ENCODE data around the gene UBR3. TPM values are rescaled to one million over a fixed set of nuclear protein-coding genes. Genes with fewer than 3 reads are reported as not detected.

Gene UBR3
- total RNA-seq, 1 experiment from 2014 or later: 16.4 TPM

DNA sequence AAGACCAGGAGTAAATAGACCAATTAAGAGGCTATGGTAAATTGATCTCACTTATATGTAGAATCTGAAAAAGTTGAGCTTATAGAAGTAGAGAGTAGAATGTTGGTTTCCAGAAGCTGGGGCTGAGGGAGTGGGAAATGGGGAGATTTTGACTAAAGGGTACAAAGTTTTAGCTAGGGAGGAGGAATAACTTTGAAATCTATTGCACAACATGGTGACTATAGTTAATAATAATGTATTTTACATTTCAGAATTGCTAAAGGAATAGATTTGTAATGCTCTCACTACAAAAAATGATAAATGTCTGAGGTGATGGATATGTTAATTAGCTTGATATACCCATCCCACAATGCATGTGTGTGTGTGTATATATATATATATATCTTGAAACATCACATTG lies 82.1 kb downstream of the UBR3 start:
- DNase-seq (ENCODE audit: low spot score): no peak
- H3K36me3 Mint-ChIP-seq: no peaks in the 10 kb centered on the region
- TF ChIP-seq RORB (CRISPR knock-in tag; IDR thresholded peaks at IDR 0.05): no peak
- no peak for TF ChIP-seq JAZF1 (CRISPR knock-in tag; IDR thresholded peaks at IDR 0.05)
- TF ChIP-seq, protein P1, sequence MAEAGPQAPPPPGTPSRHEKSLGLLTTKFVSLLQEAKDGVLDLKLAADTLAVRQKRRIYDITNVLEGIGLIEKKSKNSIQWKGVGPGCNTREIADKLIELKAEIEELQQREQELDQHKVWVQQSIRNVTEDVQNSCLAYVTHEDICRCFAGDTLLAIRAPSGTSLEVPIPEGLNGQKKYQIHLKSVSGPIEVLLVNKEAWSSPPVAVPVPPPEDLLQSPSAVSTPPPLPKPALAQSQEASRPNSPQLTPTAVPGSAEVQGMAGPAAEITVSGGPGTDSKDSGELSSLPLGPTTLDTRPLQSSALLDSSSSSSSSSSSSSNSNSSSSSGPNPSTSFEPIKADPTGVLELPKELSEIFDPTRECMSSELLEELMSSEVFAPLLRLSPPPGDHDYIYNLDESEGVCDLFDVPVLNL (CRISPR knock-in tag; IDR thresholded peaks at IDR 0.05; ENCODE audit: borderline replicate concordance, low read depth): no peak
- TF ChIP-seq GTF2I (CRISPR knock-in tag; conservative IDR thresholded peaks at IDR 0.05): no peak
- no peak for TF ChIP-seq ZBTB21 (CRISPR knock-in tag; IDR thresholded peaks at IDR 0.05; ENCODE audit: borderline replicate concordance)
- TF ChIP-seq, protein P2, sequence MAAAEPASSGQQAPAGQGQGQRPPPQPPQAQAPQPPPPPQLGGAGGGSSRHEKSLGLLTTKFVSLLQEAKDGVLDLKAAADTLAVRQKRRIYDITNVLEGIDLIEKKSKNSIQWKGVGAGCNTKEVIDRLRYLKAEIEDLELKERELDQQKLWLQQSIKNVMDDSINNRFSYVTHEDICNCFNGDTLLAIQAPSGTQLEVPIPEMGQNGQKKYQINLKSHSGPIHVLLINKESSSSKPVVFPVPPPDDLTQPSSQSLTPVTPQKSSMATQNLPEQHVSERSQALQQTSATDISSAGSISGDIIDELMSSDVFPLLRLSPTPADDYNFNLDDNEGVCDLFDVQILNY (CRISPR knock-in tag; IDR thresholded peaks at IDR 0.05): no peak
- no peak for TF ChIP-seq IRF2 (CRISPR knock-in tag; IDR thresholded peaks at IDR 0.05; ENCODE audit: borderline replicate concordance, low read depth)
- no peak for TF ChIP-seq FOXK1 (CRISPR knock-in tag; IDR thresholded peaks at IDR 0.05)
- TF ChIP-seq, protein P3, sequence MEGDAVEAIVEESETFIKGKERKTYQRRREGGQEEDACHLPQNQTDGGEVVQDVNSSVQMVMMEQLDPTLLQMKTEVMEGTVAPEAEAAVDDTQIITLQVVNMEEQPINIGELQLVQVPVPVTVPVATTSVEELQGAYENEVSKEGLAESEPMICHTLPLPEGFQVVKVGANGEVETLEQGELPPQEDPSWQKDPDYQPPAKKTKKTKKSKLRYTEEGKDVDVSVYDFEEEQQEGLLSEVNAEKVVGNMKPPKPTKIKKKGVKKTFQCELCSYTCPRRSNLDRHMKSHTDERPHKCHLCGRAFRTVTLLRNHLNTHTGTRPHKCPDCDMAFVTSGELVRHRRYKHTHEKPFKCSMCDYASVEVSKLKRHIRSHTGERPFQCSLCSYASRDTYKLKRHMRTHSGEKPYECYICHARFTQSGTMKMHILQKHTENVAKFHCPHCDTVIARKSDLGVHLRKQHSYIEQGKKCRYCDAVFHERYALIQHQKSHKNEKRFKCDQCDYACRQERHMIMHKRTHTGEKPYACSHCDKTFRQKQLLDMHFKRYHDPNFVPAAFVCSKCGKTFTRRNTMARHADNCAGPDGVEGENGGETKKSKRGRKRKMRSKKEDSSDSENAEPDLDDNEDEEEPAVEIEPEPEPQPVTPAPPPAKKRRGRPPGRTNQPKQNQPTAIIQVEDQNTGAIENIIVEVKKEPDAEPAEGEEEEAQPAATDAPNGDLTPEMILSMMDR (IDR thresholded peaks at IDR 0.05): no peak
- TF ChIP-seq, protein P4, sequence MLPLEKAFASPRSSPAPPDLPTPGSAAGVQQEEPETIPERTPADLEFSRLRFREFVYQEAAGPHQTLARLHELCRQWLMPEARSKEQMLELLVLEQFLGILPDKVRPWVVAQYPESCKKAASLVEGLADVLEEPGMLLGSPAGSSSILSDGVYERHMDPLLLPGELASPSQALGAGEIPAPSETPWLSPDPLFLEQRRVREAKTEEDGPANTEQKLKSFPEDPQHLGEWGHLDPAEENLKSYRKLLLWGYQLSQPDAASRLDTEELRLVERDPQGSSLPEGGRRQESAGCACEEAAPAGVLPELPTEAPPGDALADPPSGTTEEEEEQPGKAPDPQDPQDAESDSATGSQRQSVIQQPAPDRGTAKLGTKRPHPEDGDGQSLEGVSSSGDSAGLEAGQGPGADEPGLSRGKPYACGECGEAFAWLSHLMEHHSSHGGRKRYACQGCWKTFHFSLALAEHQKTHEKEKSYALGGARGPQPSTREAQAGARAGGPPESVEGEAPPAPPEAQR (CRISPR knock-in tag; IDR thresholded peaks at IDR 0.05): no peak
- TF ChIP-seq NFATC4 (CRISPR knock-in tag; IDR thresholded peaks at IDR 0.05): no peak
- no peak for TF ChIP-seq MXD4 (CRISPR knock-in tag; IDR thresholded peaks at IDR 0.05; ENCODE audit: borderline replicate concordance)
- TF ChIP-seq, protein P5, sequence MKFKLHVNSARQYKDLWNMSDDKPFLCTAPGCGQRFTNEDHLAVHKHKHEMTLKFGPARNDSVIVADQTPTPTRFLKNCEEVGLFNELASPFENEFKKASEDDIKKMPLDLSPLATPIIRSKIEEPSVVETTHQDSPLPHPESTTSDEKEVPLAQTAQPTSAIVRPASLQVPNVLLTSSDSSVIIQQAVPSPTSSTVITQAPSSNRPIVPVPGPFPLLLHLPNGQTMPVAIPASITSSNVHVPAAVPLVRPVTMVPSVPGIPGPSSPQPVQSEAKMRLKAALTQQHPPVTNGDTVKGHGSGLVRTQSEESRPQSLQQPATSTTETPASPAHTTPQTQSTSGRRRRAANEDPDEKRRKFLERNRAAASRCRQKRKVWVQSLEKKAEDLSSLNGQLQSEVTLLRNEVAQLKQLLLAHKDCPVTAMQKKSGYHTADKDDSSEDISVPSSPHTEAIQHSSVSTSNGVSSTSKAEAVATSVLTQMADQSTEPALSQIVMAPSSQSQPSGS (CRISPR knock-in tag; IDR thresholded peaks at IDR 0.05; ENCODE audit: borderline replicate concordance, low read depth): no peak
- TF ChIP-seq, protein P6, sequence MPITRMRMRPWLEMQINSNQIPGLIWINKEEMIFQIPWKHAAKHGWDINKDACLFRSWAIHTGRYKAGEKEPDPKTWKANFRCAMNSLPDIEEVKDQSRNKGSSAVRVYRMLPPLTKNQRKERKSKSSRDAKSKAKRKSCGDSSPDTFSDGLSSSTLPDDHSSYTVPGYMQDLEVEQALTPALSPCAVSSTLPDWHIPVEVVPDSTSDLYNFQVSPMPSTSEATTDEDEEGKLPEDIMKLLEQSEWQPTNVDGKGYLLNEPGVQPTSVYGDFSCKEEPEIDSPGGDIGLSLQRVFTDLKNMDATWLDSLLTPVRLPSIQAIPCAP (CRISPR knock-in tag; IDR thresholded peaks at IDR 0.05): no peak
- TF ChIP-seq ZNF232 (CRISPR knock-in tag; IDR thresholded peaks at IDR 0.05): no peak
- no peak overlapping the region for H3K27ac Mint-ChIP-seq
- POLR2A ChIA-PET: no interaction called here
- no peaks in the 10 kb centered on the region for H3K27me3 Mint-ChIP-seq (ENCODE audit: low read depth)
- CTCF ChIA-PET: interaction anchor here (0.5 kb wide), 1 partner anchor 457 kb away, joined by 5 read pairs; no protein-coding TSS in a partner anchor
- no peak for ATAC-seq
- H3K4me1 Mint-ChIP-seq: no peaks in the 10 kb centered on the region
- no peak overlapping the region for H3K4me3 Mint-ChIP-seq
- no peaks in the 10 kb centered on the region for H3K9me3 Mint-ChIP-seq

DNA sequence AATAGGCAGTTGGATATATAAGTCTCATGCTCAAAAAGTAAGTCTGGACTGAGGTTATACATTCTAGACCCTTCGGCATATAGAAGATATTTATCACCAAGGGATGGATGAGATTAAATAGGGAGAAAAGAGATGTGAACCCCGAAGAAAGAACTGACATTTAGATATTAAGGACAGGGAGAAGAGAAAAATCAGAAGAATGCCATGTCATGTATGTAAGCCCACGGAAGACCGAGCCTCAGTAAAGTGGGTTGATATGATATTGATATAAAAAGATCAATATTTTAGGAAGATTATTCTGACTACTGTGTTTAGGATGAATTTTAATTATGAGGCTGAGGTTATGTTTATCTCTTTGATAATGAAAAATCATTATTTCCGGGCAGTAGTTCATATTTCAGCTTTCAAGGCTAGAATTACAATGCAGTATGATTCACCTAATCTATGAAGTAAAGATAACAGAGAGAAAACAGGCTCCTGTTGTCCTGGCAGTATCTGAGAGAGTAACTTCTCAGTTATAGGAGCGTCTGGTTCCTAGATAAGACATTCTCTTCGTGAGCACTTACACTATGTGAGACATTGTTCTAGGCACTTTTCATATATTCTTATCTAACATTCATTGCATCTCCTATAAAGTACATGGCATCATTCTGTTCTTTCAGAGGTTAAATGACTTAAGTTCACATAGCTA lies 83.0 kb downstream of the UBR3 start:
- no peaks in the 10 kb centered on the region for H3K36me3 Mint-ChIP-seq
- no peak for ATAC-seq
- no peaks in the 10 kb centered on the region for H3K4me1 Mint-ChIP-seq
- no peaks in the 10 kb centered on the region for H3K27me3 Mint-ChIP-seq (ENCODE audit: low read depth)
- H3K27ac Mint-ChIP-seq: no peak overlapping the region
- no peaks in the 10 kb centered on the region for H3K9me3 Mint-ChIP-seq
- H3K4me3 Mint-ChIP-seq: no peak overlapping the region
- no peak for DNase-seq (ENCODE audit: low spot score)
- TF ChIP-seq ZNF138 (CRISPR knock-in tag; conservative IDR thresholded peaks at IDR 0.05) (no peak), MXD4 (CRISPR knock-in tag; IDR thresholded peaks at IDR 0.05; ENCODE audit: borderline replicate concordance) (no peak), NFYB (CRISPR knock-in tag; conservative IDR thresholded peaks at IDR 0.05; ENCODE audit: low read depth) (no peak), ZNF317 (CRISPR knock-in tag; IDR thresholded peaks at IDR 0.05; ENCODE audit: borderline replicate concordance, low read depth) (no peak), SMAD3 (CRISPR knock-in tag; IDR thresholded peaks at IDR 0.05; ENCODE audit: borderline replicate concordance) (no peak)
- TF ChIP-seq, protein P7, sequence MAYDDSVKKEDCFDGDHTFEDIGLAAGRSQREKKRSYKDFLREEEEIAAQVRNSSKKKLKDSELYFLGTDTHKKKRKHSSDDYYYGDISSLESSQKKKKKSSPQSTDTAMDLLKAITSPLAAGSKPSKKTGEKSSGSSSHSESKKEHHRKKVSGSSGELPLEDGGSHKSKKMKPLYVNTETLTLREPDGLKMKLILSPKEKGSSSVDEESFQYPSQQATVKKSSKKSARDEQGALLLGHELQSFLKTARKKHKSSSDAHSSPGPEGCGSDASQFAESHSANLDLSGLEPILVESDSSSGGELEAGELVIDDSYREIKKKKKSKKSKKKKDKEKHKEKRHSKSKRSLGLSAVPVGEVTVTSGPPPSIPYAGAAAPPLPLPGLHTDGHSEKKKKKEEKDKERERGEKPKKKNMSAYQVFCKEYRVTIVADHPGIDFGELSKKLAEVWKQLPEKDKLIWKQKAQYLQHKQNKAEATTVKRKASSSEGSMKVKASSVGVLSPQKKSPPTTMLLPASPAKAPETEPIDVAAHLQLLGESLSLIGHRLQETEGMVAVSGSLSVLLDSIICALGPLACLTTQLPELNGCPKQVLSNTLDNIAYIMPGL (CRISPR knock-in tag; IDR thresholded peaks at IDR 0.05): no peak
- TF ChIP-seq, protein P8, sequence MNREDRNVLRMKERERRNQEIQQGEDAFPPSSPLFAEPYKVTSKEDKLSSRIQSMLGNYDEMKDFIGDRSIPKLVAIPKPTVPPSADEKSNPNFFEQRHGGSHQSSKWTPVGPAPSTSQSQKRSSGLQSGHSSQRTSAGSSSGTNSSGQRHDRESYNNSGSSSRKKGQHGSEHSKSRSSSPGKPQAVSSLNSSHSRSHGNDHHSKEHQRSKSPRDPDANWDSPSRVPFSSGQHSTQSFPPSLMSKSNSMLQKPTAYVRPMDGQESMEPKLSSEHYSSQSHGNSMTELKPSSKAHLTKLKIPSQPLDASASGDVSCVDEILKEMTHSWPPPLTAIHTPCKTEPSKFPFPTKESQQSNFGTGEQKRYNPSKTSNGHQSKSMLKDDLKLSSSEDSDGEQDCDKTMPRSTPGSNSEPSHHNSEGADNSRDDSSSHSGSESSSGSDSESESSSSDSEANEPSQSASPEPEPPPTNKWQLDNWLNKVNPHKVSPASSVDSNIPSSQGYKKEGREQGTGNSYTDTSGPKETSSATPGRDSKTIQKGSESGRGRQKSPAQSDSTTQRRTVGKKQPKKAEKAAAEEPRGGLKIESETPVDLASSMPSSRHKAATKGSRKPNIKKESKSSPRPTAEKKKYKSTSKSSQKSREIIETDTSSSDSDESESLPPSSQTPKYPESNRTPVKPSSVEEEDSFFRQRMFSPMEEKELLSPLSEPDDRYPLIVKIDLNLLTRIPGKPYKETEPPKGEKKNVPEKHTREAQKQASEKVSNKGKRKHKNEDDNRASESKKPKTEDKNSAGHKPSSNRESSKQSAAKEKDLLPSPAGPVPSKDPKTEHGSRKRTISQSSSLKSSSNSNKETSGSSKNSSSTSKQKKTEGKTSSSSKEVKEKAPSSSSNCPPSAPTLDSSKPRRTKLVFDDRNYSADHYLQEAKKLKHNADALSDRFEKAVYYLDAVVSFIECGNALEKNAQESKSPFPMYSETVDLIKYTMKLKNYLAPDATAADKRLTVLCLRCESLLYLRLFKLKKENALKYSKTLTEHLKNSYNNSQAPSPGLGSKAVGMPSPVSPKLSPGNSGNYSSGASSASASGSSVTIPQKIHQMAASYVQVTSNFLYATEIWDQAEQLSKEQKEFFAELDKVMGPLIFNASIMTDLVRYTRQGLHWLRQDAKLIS (CRISPR knock-in tag; IDR thresholded peaks at IDR 0.05; ENCODE audit: borderline replicate concordance): no peak
- CTCF ChIA-PET: no interaction called here
- POLR2A ChIA-PET: no interaction called here

Data from WTC11 (cell line).